Skin epidermis (tissue), 12 donors: ENCODE data around the gene SLC16A3.

Experiments used
- H3K27ac ChIP-seq, 21 experiments: fragments of 200-600 bp; sonication (generic) in 11 of 21; one replicate each; pipeline ENCODE4 v1.5.0; 2020; ENCODE audit warnings: mild to moderate bottlenecking in 3 of 21, inconsistent platforms in 2 of 21, moderate library complexity in 2 of 21
- H3K4me3 ChIP-seq, 7 experiments: fragments of 200-600 bp; sonication (generic) in 2 of 7; one replicate each; pipeline ENCODE4 v1.5.0; 2020; ENCODE audit warnings: inconsistent platforms in 2 of 7, mild to moderate bottlenecking in 2 of 7, moderate library complexity in 1 of 7

The SLC16A3 gene

GRCh38 chr17:82232876-82233785 is 4.3 kb downstream of the SLC16A3 start:
- Histone ChIP-seq H3K27ac (peak overlapping the region in 2 of 21 experiments; percentile 59 to 88), H3K4me3 (no peak overlapping the region)

GRCh38 chr17:82234211-82235055 is 5.6 kb downstream of the SLC16A3 start:
- Histone ChIP-seq H3K27ac (peak overlapping the region in 1 of 21 experiments; percentile 31), H3K4me3 (no peak overlapping the region)

- no peak overlapping the region for H3K4me3 ChIP-seq
- peak overlapping the region in 3 of 21 experiments; percentile 10 to 60 (median 13) for H3K27ac ChIP-seq
These were observed 6.4 kb downstream of the SLC16A3 start for GRCh38 chr17:82235056-82235774.

DNA sequence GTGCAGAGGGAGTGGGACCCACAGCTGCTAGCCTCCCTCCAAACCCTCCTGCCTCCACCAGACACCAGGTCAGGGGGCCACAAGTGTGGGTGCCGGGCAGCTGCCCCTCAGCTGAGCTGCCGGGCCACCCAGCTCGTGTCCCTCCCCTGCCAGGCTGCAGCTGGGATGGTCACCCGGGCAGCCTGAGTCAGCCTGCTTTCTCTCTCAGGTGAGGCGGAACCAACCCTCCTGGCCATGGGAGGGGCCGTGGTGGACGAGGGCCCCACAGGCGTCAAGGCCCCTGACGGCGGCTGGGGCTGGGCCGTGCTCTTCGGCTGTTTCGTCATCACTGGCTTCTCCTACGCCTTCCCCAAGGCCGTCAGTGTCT is 6.9 kb downstream of the SLC16A3 start:
- peak overlapping the region in 2 of 21 experiments; percentile 9 to 60 for H3K27ac ChIP-seq
- H3K4me3 ChIP-seq, result no peak overlapping the region

DNA sequence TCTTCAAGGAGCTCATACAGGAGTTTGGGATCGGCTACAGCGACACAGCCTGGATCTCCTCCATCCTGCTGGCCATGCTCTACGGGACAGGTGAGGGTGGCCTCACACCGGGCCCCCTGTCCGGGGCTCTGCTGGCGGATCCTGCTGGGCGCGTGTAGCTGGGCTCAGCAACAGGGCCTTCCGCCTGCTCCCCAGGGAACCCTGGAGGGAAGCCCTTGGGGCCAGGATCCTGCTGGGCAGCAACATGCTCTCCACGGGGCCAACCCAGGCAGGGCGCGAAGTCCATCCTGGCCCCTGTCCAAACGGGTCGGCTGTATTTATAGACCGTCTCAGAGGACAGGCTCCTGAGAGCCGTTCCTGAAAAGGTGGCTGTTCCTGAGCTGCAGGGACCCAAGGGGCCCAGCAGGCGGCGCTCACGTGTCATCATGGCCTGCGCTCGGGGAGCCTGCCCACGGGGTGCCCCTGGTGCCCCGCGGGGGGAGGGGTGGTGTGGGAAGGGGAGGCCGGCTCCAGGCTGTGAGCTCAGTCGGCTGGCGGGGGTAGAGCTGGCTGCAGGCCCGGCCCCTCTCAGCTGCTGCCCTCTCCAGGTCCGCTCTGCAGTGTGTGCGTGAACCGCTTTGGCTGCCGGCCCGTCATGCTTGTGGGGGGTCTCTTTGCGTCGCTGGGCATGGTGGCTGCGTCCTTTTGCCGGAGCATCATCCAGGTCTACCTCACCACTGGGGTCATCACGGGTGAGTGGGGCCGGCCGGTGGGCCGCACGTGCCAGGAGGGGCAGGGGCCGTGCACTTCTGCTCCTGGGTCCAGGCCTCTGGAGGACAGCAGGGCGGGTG is 7.5 kb downstream of the SLC16A3 start:
- H3K4me3 ChIP-seq, result no peak overlapping the region
- peak overlapping the region in 4 of 21 experiments; percentile 1 to 60 (median 22) for H3K27ac ChIP-seq

DNA sequence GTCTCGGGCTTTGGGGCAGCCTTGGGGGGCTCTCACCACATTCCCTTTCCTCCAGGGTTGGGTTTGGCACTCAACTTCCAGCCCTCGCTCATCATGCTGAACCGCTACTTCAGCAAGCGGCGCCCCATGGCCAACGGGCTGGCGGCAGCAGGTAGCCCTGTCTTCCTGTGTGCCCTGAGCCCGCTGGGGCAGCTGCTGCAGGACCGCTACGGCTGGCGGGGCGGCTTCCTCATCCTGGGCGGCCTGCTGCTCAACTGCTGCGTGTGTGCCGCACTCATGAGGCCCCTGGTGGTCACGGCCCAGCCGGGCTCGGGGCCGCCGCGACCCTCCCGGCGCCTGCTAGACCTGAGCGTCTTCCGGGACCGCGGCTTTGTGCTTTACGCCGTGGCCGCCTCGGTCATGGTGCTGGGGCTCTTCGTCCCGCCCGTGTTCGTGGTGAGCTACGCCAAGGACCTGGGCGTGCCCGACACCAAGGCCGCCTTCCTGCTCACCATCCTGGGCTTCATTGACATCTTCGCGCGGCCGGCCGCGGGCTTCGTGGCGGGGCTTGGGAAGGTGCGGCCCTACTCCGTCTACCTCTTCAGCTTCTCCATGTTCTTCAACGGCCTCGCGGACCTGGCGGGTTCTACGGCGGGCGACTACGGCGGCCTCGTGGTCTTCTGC is 8.4 kb downstream of the SLC16A3 start:
- peak overlapping the region in 3 of 21 experiments; percentile 67 to 79 (median 73) for H3K27ac ChIP-seq

DNA sequence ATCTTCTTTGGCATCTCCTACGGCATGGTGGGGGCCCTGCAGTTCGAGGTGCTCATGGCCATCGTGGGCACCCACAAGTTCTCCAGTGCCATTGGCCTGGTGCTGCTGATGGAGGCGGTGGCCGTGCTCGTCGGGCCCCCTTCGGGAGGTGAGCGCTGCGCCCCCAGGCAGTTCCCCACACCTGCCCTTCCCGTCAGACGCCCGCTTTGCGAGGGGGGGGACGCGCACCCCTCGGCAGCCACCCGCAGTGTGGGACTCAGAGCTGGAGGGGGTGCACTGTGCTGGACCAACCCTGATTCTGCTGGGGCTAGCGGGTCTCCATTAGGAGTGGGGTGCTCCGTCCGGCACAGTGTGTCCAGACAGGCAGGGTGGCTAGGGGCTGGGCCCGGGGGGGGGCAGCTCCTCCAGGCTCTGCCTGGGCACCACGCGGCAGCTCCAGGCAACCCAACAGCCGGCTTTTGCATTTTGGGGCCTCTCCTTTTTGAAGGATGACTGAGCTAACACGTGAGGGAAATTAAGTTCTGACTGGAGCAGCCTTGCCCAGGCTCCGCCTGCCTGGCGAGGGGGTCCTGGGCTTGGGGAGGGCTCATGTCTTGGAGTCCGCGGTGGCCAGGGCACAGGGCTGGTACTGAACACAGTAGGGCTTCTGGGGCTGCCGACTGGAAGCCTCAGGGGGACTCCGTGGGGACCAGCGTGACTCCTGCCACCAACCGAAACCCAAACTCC is 9.1 kb downstream of the SLC16A3 start:
- Histone ChIP-seq H3K27ac (peak overlapping the region in 18 of 21 experiments; percentile 22 to 82 (median 68)), H3K4me3 (peak overlapping the region in 2 of 7 experiments; percentile 12 to 14)

More for the DNA sequence above, 8.4 kb downstream of the SLC16A3 start:
- H3K4me3 ChIP-seq, result no peak overlapping the region

- H3K27ac ChIP-seq, result peak overlapping the region in 19 of 21 experiments; percentile 6 to 82 (median 68)
- peak overlapping the region in 2 of 7 experiments; percentile 12 to 14 for H3K4me3 ChIP-seq
These were observed 9.8 kb downstream of the SLC16A3 start for GRCh38 chr17:82238472-82239201.

DNA sequence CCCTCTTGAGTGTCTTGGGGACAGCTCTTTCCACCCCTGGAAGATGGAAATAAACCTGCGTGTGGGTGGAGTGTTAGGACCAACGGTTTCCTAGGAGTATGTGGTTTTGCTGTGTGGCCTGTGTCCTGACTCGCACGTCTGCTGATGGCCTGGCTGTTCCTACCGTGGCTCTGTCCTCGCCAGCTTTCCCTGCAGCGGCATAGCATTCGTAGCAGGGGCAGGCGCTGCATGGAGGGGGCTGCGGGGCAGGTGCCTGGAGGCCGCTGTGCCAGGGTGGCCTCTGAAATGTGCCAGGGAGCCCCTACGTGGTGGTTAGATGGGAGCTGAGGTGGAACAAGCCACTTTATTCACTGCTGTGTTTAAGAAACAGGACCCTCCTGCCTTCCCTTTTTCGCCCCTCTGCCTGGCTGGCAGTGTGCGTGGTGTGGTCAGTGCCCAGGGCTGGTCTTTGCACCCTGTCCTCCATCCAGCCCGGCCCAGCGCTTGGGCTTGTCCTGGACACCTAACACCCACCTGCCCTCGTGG is 10.6 kb downstream of the SLC16A3 start:
- Histone ChIP-seq H3K27ac (peak overlapping the region in 15 of 21 experiments; percentile 5 to 82 (median 68)), H3K4me3 (no peak overlapping the region)

GRCh38 chr17:82239926-82240505 is 11.2 kb downstream of the SLC16A3 start:
- H3K27ac ChIP-seq, result peak overlapping the region in 10 of 21 experiments; percentile 29 to 82 (median 68)
- no peak overlapping the region for H3K4me3 ChIP-seq

DNA sequence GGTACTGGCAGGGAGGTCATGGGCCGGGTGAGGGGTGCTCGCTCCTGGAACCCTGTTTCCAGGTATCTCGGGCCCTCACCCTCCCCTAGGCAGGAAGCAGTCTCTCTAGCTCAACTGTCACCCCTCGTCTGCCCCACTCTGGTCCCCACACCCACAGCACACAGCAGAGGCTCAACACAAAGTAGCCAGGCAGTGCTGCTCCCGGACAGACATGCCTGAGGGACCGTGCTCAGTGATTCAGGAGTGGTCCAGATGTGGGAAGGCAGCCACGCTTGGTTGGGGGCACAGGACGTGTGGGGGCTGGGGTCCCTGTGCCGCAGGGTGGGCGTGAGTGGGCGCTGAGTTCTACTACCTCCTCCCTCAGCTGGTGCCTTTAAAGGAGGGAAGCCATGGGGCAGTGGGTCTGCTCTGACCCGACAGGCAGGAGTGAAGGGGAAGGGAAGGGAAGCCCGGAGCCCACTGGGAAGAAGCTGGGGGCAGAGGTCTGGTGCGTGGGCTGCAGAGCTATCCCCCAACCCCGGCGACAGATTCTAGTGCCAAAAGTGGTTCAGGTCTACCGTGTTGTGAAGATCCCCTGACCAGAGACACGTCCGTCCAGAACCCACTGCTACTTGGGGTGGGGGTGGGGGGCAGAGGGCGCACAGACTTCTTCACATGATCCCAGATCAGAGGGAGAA is 11.8 kb downstream of the SLC16A3 start:
- Histone ChIP-seq H3K4me3 (no peak overlapping the region), H3K27ac (peak overlapping the region in 19 of 21 experiments; percentile 1 to 82 (median 55))

DNA sequence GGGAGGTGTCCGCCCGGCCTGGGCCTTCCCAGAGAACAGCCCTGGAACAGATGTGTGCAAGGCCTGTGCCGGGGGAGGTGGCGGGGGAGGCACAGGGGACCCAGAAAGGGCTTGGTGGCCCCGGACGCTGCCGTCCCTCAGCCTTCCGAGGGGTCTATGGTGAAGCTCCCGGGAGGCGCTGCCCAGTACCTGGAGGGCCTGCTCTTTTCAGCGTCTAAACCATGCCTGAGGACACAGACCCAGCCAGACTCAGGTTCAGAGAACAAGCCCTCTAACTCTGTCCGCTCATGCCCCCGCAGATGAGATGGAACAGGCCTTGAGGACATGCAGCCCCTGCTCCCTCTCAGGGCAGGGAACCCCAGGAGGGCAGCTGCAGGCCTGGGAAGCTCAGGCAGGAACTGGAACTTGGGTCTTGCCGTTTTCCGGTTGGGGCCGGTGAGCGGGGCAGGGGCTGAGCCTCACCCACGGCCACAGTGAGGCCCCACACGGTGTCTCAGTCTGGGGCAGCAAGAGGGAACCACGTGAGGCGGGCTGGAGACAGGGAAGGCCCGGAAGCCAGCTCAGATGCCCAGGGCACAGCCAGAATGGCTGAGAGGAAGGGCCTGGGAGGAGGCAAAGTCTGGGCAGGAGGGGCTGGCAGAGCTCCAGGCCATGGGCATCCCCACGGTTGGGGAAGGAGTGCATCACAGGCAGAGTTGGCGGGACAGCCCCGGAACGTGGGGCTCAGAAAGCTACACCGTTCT is 12.5 kb downstream of the SLC16A3 start:
- Histone ChIP-seq H3K4me3 (no peak overlapping the region), H3K27ac (peak overlapping the region in 19 of 21 experiments; percentile 1 to 82 (median 55))

DNA sequence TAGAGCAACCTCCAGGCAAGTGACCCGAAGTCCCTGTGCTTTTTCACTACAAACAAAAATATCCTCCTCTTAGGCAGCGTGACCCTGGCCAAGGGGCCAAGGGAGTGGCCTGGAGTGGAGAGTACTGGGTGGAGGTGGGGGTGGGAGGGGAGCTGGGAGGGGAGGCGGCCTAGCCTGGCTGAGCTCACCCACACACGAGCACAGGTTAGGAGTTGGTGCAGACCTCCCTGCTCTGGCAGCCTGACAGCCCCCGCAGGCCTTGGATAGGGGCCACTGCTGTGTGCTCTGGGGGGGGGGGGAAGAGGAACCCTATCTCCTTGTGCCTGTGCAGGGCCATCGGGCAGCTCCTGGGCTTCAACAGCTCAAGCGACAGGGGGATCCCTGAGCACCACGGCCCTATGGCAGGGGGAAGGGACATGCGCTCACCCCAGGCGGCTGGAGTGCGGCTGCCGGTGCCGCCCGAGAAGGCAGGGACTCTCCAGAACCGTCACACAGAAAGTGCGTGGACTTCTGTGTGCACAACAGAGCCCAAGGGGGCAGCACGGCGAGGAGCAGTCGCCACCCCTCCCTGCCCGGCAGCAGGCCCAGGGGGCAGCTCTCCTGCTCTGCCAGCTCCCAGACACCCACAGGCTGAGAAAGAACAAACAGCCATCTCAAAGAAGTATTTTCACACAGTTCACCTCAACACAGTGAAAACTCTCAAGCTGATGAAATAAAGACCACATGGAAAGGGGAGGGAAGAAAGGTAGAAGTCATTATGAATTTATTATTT is 13.3 kb downstream of the SLC16A3 start:
- H3K4me3 ChIP-seq, result no peak overlapping the region
- peak overlapping the region in 16 of 21 experiments; percentile 38 to 82 (median 60) for H3K27ac ChIP-seq

GRCh38 chr17:82242698-82242976 is 13.8 kb downstream of the SLC16A3 start:
- Histone ChIP-seq H3K4me3 (no peak overlapping the region), H3K27ac (peak overlapping the region in 4 of 21 experiments; percentile 60 to 82 (median 70))
